Measurements from ENCODE around the gene ZNF586.
A peak's percentile ranks its signal among the peaks of the same experiment; 100 is the strongest.

Gene ZNF586

GRCh38 chr19:57746580-57747471 lies 22.6 kb upstream of the ZNF586 start, which contains the start of gene ZNF776:
Gene ZNF776, plus strand, starts transcription at chr19:57746815. Its CDS starts 244 bp downstream, at chr19:57747059.
- Histone ChIP-seq H3K4me3 (ENCODE audit: low read length) (peak within 1 kb of the TSS; percentile 81), H3K9ac (ENCODE audit: low read length) (peak within 1 kb of the TSS; percentile 83), H3K27ac (ENCODE audit: low read length) (peak within 1 kb of the TSS; percentile 47), H3K9me3 (ENCODE audit: insufficient read depth, low read length) (no peaks in the 10 kb centered on the region), H3K79me2 (ENCODE audit: low read length) (peaks cover 46% of the 10 kb centered on the region), H3K27me3 (ENCODE audit: low read depth, low read length) (no peaks in the 10 kb centered on the region), H3K4me2 (ENCODE audit: low read length) (peak within 1 kb of the TSS; percentile 97), H3K4me1 (ENCODE audit: low read length) (peaks cover 17% of the 10 kb centered on the region), H3K36me3 (replicated peaks; ENCODE audit: low read depth, low read length) (peaks cover 31% of the 10 kb centered on the region), H4K20me1 (ENCODE audit: insufficient read depth, low read length) (peaks cover 14% of the 10 kb centered on the region), H2AFZ (ENCODE audit: low read depth, low read length) (peak within 1 kb of the TSS; percentile 93)
- TF ChIP-seq CTCF (IDR thresholded peaks at IDR 0.05; ENCODE audit: low read depth, low read length) (no peak), EZH2phosphoT487 (IDR thresholded peaks at IDR 0.05; ENCODE audit: low read depth) (no peak)

- no peak for TF ChIP-seq EZH2phosphoT487 (IDR thresholded peaks at IDR 0.05; ENCODE audit: low read depth)
- TF ChIP-seq CTCF (IDR thresholded peaks at IDR 0.05; ENCODE audit: low read depth, low read length) = no peak
- Histone ChIP-seq H3K9me3 (ENCODE audit: insufficient read depth, low read length) (no peaks in the 10 kb centered on the region), H3K36me3 (replicated peaks; ENCODE audit: low read depth, low read length) (peaks cover 35% of the 10 kb centered on the region), H3K79me2 (ENCODE audit: low read length) (peaks cover 46% of the 10 kb centered on the region), H3K27me3 (ENCODE audit: low read depth, low read length) (no peaks in the 10 kb centered on the region), H2AFZ (ENCODE audit: low read depth, low read length) (no peak overlapping the region), H3K4me1 (ENCODE audit: low read length) (peaks cover 17% of the 10 kb centered on the region), H3K4me2 (ENCODE audit: low read length) (peak overlapping the region; percentile 97), H4K20me1 (ENCODE audit: insufficient read depth, low read length) (peaks cover 14% of the 10 kb centered on the region), H3K9ac (ENCODE audit: low read length) (peak overlapping the region; percentile 83), H3K27ac (ENCODE audit: low read length) (no peak overlapping the region; the same call in 1 of the 2 replicates), H3K4me3 (ENCODE audit: low read length) (peak overlapping the region; percentile 81)
Observed at GRCh38 chr19:57747472-57747807, 22.0 kb upstream of the ZNF586 start.

GRCh38 chr19:57748029-57748428 lies 21.4 kb upstream of the ZNF586 start:
- Histone ChIP-seq H3K4me3 (ENCODE audit: low read length) (peak overlapping the region; percentile 81), H3K36me3 (replicated peaks; ENCODE audit: low read depth, low read length) (peaks cover 41% of the 10 kb centered on the region), H3K79me2 (ENCODE audit: low read length) (peaks cover 46% of the 10 kb centered on the region), H3K9ac (ENCODE audit: low read length) (no peak overlapping the region), H3K4me1 (ENCODE audit: low read length) (peaks cover 17% of the 10 kb centered on the region), H3K27ac (ENCODE audit: low read length) (no peak overlapping the region), H4K20me1 (ENCODE audit: insufficient read depth, low read length) (peaks cover 14% of the 10 kb centered on the region), H3K27me3 (ENCODE audit: low read depth, low read length) (no peaks in the 10 kb centered on the region), H3K9me3 (ENCODE audit: insufficient read depth, low read length) (no peaks in the 10 kb centered on the region), H2AFZ (ENCODE audit: low read depth, low read length) (no peak overlapping the region), H3K4me2 (ENCODE audit: low read length) (peak overlapping the region; percentile 97)
- TF ChIP-seq CTCF (IDR thresholded peaks at IDR 0.05; ENCODE audit: low read depth, low read length) = no peak

GRCh38 chr19:57754091-57754673 lies 15.3 kb upstream of the ZNF586 start:
- peaks cover 83% of the 10 kb centered on the region for H3K36me3 ChIP-seq (replicated peaks; ENCODE audit: low read depth, low read length)

More at GRCh38 chr19:57754091-57754673, 15.3 kb upstream of the ZNF586 start:
- no peak overlapping the region for H3K9ac ChIP-seq (ENCODE audit: low read length)
- TF ChIP-seq EZH2phosphoT487 (IDR thresholded peaks at IDR 0.05; ENCODE audit: low read depth) (no peak), CTCF (IDR thresholded peaks at IDR 0.05; ENCODE audit: low read depth, low read length) (no peak)
- no peak overlapping the region for H3K4me2 ChIP-seq (ENCODE audit: low read length)
- no peaks in the 10 kb centered on the region for H3K9me3 ChIP-seq (ENCODE audit: insufficient read depth, low read length)
- no peak overlapping the region for H3K27ac ChIP-seq (ENCODE audit: low read length)
- H3K79me2 ChIP-seq (ENCODE audit: low read length) = peaks cover 38% of the 10 kb centered on the region
- H4K20me1 ChIP-seq (ENCODE audit: insufficient read depth, low read length) = peaks cover 12% of the 10 kb centered on the region
- H3K4me3 ChIP-seq (ENCODE audit: low read length) = no peak overlapping the region
- H3K4me1 ChIP-seq (ENCODE audit: low read length) = no peaks in the 10 kb centered on the region
- no peaks in the 10 kb centered on the region for H3K27me3 ChIP-seq (ENCODE audit: low read depth, low read length)
- no peak overlapping the region for H2AFZ ChIP-seq (ENCODE audit: low read depth, low read length)
